ENCODE results near the gene CHD5.
"Not testable (repeated sequence)": the region's sequence is repeated elsewhere in the genome, so short reads cannot be mapped to it uniquely, and the experiment has no call there.

CHD5 gene

DNA sequence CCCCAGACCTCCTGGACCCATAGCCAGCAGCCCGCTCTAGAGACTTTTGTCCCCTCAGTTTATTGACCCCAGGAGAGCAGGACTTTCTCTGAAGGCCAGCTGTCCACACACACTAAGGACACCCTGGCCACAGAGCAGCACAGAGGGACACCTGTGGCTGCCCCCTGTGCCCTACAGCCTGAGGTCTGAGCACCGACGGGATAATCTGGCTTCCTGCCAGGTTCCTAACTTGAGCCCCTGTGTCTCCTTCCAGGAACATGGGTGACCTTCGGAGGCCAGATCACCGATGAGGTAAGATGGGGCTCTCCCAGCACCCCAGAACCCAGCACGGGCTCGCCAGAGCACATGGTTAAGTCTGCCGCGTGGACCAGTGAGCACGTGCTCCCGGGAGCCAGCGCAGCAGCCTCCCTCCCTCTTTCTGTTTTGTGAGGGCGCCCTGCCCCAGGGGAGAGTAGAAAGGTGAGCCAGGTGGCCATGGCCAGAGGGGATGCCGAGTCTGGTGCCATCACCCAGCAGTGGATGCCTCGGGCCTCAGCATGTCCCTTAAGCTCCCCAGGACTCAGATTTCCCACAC is 106.6 kb downstream of the CHD5 start:
- H3K9me3 ChIP-seq (ENCODE audit: control insufficient read depth, low read length), result no peaks in the 10 kb centered on the region
- peaks cover 62% of the 10 kb centered on the region for H3K36me3 ChIP-seq (ENCODE audit: control insufficient read depth, insufficient read depth, low read length)
- no peak overlapping the region for H3K4me3 ChIP-seq (ENCODE audit: insufficient read depth, low read depth, low read length, poor library complexity, severe bottlenecking)
- no peak overlapping the region for H3K27ac ChIP-seq (ENCODE audit: insufficient read depth, low read length, poor library complexity, severe bottlenecking)
- no peaks in the 10 kb centered on the region for H3K4me1 ChIP-seq (ENCODE audit: control insufficient read depth, insufficient read depth, low read length, poor library complexity, severe bottlenecking)
- DNase-seq, result no peak
- no peaks in the 10 kb centered on the region for H3K27me3 ChIP-seq (replicated peaks; ENCODE audit: control insufficient read depth, insufficient read depth, low read length, poor library complexity, severe bottlenecking)

DNA sequence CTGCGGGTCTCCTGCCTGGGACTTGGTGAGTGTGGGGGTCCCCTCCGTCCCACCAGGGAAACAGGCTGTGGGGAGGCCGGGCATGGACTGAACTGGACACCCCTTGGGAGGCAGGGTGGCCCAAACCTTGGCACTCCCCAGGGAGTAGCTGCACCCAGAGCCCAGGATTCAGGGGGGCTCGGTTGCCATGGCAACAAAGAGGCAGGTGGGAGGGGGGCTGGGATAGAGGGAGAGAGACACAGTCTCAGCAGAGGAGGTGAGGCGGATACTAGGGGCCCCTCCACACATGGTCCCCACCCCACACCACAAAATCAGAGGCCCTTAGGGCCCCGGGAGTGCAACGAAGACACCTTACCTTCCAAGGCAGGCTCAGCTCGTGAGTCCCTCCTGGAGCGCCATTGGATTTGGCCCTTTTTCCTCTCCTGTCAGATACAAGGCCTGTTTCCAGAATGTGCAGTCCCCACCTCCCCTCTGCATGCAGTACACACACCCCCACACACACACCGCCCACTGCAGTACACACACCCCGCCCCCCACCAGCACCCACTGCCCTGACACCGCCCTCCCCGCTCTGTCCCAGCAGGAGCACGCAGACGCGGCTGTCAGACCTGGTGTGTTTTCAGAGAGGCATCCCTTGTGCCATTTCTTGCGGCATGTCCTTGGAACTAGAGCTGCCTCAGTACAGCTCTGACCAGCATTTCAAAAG is 107.2 kb downstream of the CHD5 start:
- Histone ChIP-seq H3K4me1 (ENCODE audit: control insufficient read depth, insufficient read depth, low read length, poor library complexity, severe bottlenecking) (no peaks in the 10 kb centered on the region), H3K36me3 (ENCODE audit: control insufficient read depth, insufficient read depth, low read length) (peaks cover 56% of the 10 kb centered on the region), H3K27ac (ENCODE audit: insufficient read depth, low read length, poor library complexity, severe bottlenecking) (no peak overlapping the region), H3K27me3 (replicated peaks; ENCODE audit: control insufficient read depth, insufficient read depth, low read length, poor library complexity, severe bottlenecking) (no peaks in the 10 kb centered on the region), H3K9me3 (ENCODE audit: control insufficient read depth, low read length) (no peaks in the 10 kb centered on the region), H3K4me3 (ENCODE audit: insufficient read depth, low read depth, low read length, poor library complexity, severe bottlenecking) (no peak overlapping the region)
- no peak for DNase-seq

DNA sequence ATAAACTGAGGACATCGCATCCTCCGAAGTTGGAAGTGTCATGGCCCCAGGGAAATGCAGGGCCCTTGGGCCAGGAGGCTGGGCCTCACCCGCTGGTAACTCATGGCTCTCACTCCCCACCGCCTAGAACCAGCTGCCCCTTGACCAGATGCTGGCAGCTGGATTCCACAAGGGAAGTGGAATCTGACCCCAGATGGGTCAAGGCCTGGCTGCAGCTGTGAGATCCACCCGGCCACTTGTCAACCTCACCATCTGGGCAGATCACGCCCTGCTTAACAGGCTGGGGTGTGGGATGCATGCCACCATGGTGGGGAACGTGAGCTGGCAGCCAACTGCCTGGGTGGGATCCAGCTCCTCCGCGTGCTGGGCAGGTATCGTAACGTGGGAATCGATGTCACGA is 108.9 kb downstream of the CHD5 start:
- DNase-seq, result no peak
- Histone ChIP-seq H3K4me3 (ENCODE audit: insufficient read depth, low read depth, low read length, poor library complexity, severe bottlenecking) (no peak overlapping the region), H3K27ac (ENCODE audit: insufficient read depth, low read length, poor library complexity, severe bottlenecking) (no peak overlapping the region), H3K36me3 (ENCODE audit: control insufficient read depth, insufficient read depth, low read length) (peaks cover 58% of the 10 kb centered on the region), H3K4me1 (ENCODE audit: control insufficient read depth, insufficient read depth, low read length, poor library complexity, severe bottlenecking) (no peaks in the 10 kb centered on the region), H3K9me3 (ENCODE audit: control insufficient read depth, low read length) (no peaks in the 10 kb centered on the region), H3K27me3 (replicated peaks; ENCODE audit: control insufficient read depth, insufficient read depth, low read length, poor library complexity, severe bottlenecking) (no peaks in the 10 kb centered on the region)

DNA sequence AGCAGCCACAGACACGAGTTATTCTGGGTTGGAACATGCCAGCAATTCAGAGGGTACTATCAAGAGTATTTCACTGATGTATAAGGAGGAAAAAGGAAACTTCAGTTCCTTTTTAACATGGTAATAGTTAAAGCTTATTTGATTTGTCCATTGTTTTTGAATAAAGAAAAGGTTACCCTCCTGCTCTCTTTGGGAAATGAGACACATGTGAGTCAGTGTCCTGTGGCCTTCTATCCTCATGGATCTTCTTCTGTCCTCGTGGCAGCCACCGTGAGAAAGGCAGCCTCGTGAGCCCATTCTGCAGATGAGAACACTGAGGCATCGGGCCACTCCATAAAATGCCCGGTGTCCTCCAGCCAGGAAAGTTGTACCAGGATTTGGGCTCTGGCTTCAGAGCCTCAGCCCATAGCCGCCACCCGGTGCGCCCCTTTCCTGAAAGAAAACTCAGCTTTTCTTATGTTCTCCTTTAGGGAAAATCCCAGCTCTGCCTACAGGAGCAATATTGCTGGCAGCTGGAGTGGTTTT is 109.6 kb downstream of the CHD5 start:
- Histone ChIP-seq H3K4me1 (ENCODE audit: control insufficient read depth, insufficient read depth, low read length, poor library complexity, severe bottlenecking) (no peaks in the 10 kb centered on the region), H3K36me3 (ENCODE audit: control insufficient read depth, insufficient read depth, low read length) (peaks cover 60% of the 10 kb centered on the region), H3K9me3 (ENCODE audit: control insufficient read depth, low read length) (no peaks in the 10 kb centered on the region), H3K27me3 (replicated peaks; ENCODE audit: control insufficient read depth, insufficient read depth, low read length, poor library complexity, severe bottlenecking) (no peaks in the 10 kb centered on the region), H3K4me3 (ENCODE audit: insufficient read depth, low read depth, low read length, poor library complexity, severe bottlenecking) (no peak overlapping the region), H3K27ac (ENCODE audit: insufficient read depth, low read length, poor library complexity, severe bottlenecking) (no peak overlapping the region)
- DNase-seq, result no peak

DNA sequence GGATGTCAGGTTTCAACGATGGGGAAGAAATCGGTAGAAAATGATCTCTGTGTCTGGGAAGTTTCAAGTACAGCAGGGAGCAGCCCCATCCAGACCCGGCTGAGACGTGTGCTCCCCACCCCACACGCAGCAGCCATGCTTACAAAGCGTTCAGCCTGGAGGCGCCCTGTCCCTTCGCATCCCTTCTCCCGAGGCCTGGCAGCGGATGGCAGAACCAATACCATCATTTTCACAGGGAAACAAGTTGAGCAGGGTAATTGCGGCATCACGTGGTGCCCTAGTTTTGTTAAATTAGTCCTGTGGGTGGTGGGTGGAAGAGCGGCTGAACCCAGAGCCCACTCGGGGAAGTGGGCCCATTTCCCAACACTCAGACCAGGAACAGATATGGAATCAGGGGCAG is 110.5 kb downstream of the CHD5 start:
- no peaks in the 10 kb centered on the region for H3K9me3 ChIP-seq (ENCODE audit: control insufficient read depth, low read length)
- H3K36me3 ChIP-seq (ENCODE audit: control insufficient read depth, insufficient read depth, low read length), result peaks cover 58% of the 10 kb centered on the region
- no peaks in the 10 kb centered on the region for H3K27me3 ChIP-seq (replicated peaks; ENCODE audit: control insufficient read depth, insufficient read depth, low read length, poor library complexity, severe bottlenecking)
- H3K4me1 ChIP-seq (ENCODE audit: control insufficient read depth, insufficient read depth, low read length, poor library complexity, severe bottlenecking), result no peaks in the 10 kb centered on the region
- no peak overlapping the region for H3K4me3 ChIP-seq (ENCODE audit: insufficient read depth, low read depth, low read length, poor library complexity, severe bottlenecking)
- DNase-seq, result no peak
- H3K27ac ChIP-seq (ENCODE audit: insufficient read depth, low read length, poor library complexity, severe bottlenecking), result no peak overlapping the region

DNA sequence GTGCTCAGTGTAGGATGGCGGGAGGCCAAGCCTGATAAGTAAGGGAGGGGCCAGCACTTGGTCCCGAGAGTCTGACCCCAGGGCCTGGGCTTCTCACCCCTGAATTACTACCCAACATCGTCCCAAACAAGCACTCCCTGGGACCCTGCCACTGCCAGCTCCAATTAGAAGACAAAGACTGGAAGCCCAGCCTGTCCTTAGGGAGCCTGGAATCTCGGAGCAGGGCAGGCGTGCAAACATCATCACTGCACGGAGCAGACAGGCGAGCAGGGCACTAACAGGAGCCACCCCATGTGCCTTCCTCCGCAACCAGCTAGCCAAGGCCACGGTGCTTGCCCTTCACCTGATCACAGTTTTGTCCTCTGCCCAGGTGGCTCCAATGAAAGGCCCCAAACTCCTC is 111.2 kb downstream of the CHD5 start:
- no peak for DNase-seq
- Histone ChIP-seq H3K9me3 (ENCODE audit: control insufficient read depth, low read length) (no peaks in the 10 kb centered on the region), H3K4me1 (ENCODE audit: control insufficient read depth, insufficient read depth, low read length, poor library complexity, severe bottlenecking) (no peaks in the 10 kb centered on the region), H3K27ac (ENCODE audit: insufficient read depth, low read length, poor library complexity, severe bottlenecking) (no peak overlapping the region), H3K27me3 (replicated peaks; ENCODE audit: control insufficient read depth, insufficient read depth, low read length, poor library complexity, severe bottlenecking) (no peaks in the 10 kb centered on the region), H3K36me3 (ENCODE audit: control insufficient read depth, insufficient read depth, low read length) (peaks cover 55% of the 10 kb centered on the region), H3K4me3 (ENCODE audit: insufficient read depth, low read depth, low read length, poor library complexity, severe bottlenecking) (no peak overlapping the region)

DNA sequence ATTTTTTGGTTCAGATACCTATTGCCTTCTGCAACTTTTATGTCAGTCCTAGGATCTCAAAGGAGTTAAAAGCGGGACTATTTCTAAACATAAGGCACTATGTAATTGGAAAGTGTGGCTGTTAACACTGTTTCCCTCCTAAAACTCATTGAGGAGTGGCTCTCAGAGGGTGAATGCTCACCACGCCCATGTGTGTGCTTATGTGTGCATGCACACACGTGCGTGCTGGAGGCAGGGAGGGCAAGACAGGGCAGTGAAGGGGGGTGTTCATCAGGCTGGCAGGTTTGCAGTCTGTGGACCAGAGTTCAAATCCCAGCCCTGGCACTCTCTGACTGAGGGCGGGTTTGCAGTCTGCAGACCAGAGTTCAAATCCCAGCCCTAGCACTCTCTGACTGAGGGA is 112.0 kb downstream of the CHD5 start:
- no peak for DNase-seq
- H3K4me1 ChIP-seq (ENCODE audit: control insufficient read depth, insufficient read depth, low read length, poor library complexity, severe bottlenecking), result no peaks in the 10 kb centered on the region
- H3K27me3 ChIP-seq (replicated peaks; ENCODE audit: control insufficient read depth, insufficient read depth, low read length, poor library complexity, severe bottlenecking), result no peaks in the 10 kb centered on the region
- peaks cover 47% of the 10 kb centered on the region for H3K36me3 ChIP-seq (ENCODE audit: control insufficient read depth, insufficient read depth, low read length)
- H3K9me3 ChIP-seq (ENCODE audit: control insufficient read depth, low read length), result no peaks in the 10 kb centered on the region
- H3K4me3 ChIP-seq (ENCODE audit: insufficient read depth, low read depth, low read length, poor library complexity, severe bottlenecking), result no peak overlapping the region
- no peak overlapping the region for H3K27ac ChIP-seq (ENCODE audit: insufficient read depth, low read length, poor library complexity, severe bottlenecking)

DNA sequence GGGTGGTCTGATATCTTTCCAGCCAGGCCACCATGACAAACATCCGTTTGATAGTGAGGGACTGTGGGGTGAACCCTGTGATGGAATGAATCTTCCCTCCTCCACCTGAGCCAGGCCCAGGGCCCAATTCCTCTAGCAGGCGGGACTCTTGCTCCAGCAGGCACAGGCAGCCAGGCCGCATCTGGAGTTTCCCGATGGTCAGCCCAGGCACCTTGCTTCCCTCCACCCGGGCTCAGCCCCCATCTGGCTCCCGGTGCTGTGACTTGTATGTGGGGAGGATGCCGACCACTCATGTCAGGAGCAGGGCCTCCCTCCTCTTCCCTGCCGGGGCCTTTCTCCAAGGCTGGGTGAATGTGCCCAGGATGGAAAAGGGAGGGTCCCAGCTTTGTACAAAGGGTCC is 113.4 kb downstream of the CHD5 start:
- H3K27ac ChIP-seq (ENCODE audit: insufficient read depth, low read length, poor library complexity, severe bottlenecking), result no peak overlapping the region
- no peaks in the 10 kb centered on the region for H3K9me3 ChIP-seq (ENCODE audit: control insufficient read depth, low read length)
- DNase-seq, result no peak
- H3K4me1 ChIP-seq (ENCODE audit: control insufficient read depth, insufficient read depth, low read length, poor library complexity, severe bottlenecking), result no peaks in the 10 kb centered on the region
- no peaks in the 10 kb centered on the region for H3K27me3 ChIP-seq (replicated peaks; ENCODE audit: control insufficient read depth, insufficient read depth, low read length, poor library complexity, severe bottlenecking)
- peaks cover 44% of the 10 kb centered on the region for H3K36me3 ChIP-seq (ENCODE audit: control insufficient read depth, insufficient read depth, low read length)
- no peak overlapping the region for H3K4me3 ChIP-seq (ENCODE audit: insufficient read depth, low read depth, low read length, poor library complexity, severe bottlenecking)

DNA sequence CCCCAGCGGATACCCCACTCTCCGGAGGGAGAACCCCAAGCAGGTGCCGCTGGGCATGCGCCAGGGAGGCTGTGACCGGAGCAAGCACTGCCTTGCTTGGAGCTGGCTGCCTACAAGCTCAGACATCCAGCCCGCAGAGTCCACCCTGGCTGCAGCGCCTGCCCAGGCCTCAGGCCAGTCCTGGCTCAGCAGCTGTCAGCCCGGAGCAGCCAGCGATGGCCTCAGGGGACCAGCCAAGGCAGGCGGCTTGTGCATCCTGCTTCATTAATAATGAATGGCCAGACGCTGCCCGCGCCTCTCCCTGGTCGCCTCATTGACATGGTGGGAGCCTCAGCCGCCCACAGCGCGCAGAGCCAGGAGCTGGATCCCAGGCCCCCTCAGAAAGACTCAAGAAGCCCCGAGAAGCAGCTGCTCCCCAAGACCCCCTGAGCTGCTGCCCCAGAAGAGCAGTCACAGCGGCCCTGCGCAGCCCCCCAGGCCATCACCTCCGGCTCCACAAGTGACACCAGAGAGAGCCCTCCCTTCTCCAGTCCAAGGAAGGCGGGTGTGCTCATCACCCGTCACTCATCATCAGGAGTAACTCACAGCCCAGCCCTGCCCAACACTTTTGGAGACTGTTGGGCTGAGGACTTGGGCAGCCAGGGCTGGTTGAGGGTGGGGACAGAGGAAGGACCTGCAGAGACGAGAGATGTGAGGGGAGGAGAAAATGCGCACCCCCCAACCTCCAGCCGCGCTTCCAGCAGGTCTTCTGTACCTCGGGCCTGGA is 114.8 kb downstream of the CHD5 start:
- no peaks in the 10 kb centered on the region for H3K27me3 ChIP-seq (replicated peaks; ENCODE audit: control insufficient read depth, insufficient read depth, low read length, poor library complexity, severe bottlenecking)
- H3K4me3 ChIP-seq (ENCODE audit: insufficient read depth, low read depth, low read length, poor library complexity, severe bottlenecking), result no peak overlapping the region
- no peak for DNase-seq
- no peaks in the 10 kb centered on the region for H3K4me1 ChIP-seq (ENCODE audit: control insufficient read depth, insufficient read depth, low read length, poor library complexity, severe bottlenecking)
- peaks cover 39% of the 10 kb centered on the region for H3K36me3 ChIP-seq (ENCODE audit: control insufficient read depth, insufficient read depth, low read length)
- no peak overlapping the region for H3K27ac ChIP-seq (ENCODE audit: insufficient read depth, low read length, poor library complexity, severe bottlenecking)
- H3K9me3 ChIP-seq (ENCODE audit: control insufficient read depth, low read length), result no peaks in the 10 kb centered on the region

DNA sequence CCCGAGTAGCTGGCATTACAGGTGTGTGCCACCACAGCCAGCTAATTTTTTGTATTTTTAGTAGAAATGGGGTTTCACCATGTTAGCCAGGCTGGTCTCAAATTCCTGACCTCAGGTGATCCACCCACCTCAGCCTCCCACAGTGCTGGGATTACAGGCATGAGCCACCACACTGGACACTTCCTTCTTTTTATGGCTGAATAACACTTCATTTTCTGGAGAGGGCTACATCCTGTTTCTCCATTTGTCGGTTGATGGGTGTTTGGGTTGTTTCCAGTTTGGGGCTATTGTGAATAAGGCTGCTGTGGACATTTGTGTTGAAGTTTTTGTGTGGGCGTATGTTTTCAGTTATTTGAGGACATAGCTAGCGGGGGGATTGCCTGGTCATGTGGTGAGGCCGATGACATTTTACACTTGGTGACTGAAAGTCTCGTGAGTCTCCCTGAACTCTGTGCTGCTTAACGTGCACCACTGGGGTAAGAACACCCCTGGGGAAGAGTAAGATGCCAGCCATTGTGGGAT is 116.5 kb downstream of the CHD5 start:
- H3K4me1 ChIP-seq (ENCODE audit: control insufficient read depth, insufficient read depth, low read length, poor library complexity, severe bottlenecking); H3K9me3 ChIP-seq (ENCODE audit: control insufficient read depth, low read length); DNase-seq; H3K4me3 ChIP-seq (ENCODE audit: insufficient read depth, low read depth, low read length, poor library complexity, severe bottlenecking); H3K27me3 ChIP-seq (replicated peaks; ENCODE audit: control insufficient read depth, insufficient read depth, low read length, poor library complexity, severe bottlenecking); H3K27ac ChIP-seq (ENCODE audit: insufficient read depth, low read length, poor library complexity, severe bottlenecking): not testable (repeated sequence)
- H3K36me3 ChIP-seq (ENCODE audit: control insufficient read depth, insufficient read depth, low read length), result peaks cover 46% of the 10 kb centered on the region
